ENCODE measurements around the gene FUT1.

FUT1 gene

DNA sequence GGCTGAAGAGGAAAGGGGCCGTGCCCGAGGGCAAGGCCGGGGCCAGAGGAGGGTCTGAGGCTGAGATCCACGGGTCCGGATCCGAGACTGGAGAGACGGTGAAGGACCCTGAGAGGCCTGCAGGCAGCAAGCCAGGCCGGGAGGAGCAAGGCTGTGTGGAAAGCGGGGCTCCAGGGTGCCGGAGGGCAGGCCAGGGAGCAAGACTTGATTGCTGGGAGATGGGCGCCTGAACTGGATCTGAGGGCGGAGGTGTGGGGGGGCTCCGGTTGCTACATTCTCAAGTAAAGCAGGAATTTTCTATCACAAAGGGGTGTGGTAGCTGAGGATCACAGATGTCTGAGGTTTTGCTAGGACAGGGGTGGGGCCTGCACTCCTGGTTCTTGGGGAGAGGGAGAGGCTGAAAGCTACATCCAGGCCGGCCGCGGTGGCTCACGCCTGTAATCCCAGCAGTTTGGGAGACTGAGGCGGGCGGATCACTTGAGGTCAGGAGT, 36.7 kb downstream of the FUT1 start:
- DNase-seq, result peak in 1 of 14 donors; percentile 64

DNA sequence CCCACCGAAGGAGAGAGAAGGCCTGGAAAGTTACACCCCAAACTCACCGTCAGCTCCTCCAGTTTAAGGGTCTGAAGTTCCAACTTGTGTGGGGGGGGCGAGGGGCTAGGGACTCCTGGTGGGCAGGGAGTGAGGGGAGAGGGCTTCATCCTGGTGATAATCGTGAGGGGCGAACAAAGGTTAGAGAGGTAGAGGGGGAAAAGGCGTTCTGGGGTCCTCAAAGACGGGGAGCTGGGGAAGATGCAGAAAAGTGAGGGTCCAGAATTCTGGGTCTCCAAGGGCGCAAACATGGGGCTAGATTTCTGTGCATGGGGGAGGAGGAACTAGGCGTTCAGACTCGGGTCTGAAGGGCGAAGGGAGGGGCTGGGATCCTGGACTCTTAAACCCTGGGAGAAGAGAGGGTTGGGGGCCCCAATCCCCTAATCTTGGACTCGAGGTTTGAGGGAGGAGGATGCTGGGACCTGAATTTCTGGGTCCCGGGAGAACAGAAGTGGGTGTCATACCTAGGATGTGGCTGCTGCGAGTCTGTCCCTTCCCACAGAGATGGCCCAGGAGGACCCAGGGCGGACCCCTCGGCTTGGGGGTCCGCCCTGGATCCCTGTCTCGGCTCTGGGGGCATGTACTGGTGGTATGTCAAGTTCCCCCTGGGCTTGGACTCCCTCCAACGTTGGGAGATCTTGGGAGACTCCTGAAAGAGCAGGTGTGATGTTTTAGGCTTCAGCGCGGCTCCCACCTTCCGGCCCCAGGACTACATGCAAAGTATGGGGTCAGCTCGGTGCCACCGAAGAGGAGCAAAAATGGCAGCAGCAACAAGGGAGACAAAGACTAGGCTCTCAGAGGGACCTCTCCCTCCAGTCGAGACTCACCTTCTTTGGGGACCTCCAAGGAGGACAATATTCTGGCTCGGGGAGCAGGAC, 37.4 kb downstream of the FUT1 start:
- peak in 1 of 14 donors; percentile 62 for DNase-seq

GRCh38 chr19:48713864-48714755, 38.3 kb downstream of the FUT1 start:
- peak; percentile 88 to 100 (median 98) for DNase-seq

DNA sequence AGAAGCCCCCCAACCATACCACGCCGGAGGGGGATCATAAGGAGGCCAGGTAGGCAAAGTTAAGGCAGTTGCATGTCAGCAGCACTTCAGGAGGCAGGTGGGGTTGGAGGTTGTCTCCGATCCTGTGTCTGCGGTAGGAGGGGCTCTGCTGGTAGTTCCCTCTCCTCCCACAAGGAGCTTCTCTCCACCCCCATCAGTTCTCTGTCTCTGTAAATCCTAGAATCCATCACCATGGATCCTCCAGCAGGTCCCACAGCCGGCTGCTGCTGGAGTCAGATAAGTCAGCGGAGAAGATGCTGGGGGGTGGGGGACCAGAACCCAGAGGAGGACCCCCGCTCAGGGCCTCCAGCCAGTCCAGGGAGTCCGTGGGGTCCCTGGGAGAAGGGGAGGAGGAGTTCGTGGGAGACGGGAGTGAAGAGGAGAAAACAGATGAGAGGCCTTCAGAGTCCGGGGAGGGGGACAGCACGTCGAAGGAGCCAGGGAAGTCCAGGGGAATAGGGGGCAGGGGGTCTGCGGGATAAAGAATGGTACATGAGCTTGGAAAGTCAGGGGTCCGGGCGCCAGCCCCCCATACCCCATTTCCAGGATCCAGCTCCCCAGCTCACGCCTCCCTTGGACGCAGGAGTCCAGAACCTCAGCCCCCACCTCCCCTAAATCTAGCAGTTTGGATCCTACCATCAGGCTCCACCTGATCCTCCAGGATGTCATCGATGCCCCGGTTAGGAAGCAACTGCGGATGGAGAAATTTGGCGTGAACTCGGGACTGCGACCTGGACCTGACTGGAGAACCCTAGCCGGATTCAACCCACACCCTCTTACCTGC, 39.2 kb downstream of the FUT1 start:
- no peak for DNase-seq

DNA sequence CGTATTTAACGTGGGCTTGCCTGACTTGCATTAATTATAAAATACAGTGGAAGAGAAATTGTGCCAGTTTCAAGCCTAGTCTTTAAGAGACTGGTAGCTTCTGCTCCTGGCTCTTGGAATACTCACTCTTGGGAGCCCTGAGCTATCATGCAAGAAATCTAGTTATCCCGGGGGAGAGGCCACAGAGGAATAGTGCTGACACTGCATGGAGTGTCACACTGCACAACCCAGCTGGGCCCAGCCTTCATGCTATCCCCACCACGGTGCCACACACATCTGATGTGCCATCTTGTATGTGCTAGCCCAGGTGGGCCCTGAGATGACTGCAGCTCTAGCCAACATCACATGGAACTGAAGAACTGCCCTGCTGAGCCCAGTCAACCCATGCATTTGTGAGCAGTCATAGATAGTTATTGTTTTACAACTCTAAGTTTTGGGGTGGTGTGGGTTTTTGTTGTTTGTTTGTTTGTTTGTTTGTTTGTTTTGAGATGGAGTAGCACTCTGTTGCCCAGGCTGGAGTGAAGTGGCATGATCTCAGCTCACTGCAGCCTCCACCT, 41.3 kb downstream of the FUT1 start:
- DNase-seq, result no peak

GRCh38 chr19:48708471-48708870, 44.0 kb downstream of the FUT1 start:
- DNase-seq, result no peak

DNA sequence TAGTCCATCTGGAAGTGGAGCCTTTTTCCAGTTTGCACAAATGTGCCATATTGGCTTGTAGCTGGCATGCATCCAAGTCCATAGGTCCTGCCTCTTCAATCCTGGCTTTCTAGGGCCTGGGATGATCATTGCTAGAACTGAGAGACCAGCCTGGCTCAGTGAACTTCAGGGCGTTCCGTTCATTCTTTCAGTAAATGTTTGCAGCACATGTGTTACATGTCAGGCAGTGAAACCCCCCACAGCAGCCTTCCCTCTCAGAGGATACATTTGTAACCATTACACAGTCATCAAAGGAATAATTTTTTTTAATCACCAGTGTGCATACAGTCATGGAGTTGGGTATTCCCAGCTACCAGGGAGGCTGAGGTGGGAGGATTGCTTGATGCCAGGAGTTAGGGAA, 47.0 kb downstream of the FUT1 start:
- DNase-seq, result no peak

GRCh38 chr19:48703316-48703715, 49.1 kb downstream of the FUT1 start:
- DNase-seq, result no peak

- no peak for DNase-seq
Observed at GRCh38 chr19:48702701-48703100, 49.7 kb downstream of the FUT1 start.

GRCh38 chr19:48698046-48698445, 54.4 kb downstream of the FUT1 start:
- no peak for DNase-seq

All from C1 segment of cervical spinal cord (tissue), 14 donors.